Measurements from ENCODE around the gene ST3GAL3.

DNA sequence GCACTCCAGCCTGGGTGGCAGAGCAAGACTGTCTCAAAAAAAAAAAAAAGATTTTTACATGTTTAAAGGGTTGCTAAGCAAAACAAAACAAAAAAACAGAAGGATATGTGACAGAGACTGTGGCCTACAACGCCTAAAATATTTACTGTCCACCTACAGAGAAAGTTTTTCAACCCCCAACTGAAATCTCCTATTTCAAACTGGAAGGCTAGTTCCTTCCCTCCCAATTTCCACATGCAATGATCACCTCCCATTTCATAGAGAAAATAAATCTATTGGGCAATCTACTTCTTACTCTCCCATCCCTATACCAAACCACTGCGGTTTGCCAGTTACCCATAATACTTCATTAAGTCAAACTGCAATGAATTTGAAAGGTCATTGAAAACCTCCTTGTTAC is 74.2 kb downstream of the ST3GAL3 start:
- TF ChIP-seq, protein P1, sequence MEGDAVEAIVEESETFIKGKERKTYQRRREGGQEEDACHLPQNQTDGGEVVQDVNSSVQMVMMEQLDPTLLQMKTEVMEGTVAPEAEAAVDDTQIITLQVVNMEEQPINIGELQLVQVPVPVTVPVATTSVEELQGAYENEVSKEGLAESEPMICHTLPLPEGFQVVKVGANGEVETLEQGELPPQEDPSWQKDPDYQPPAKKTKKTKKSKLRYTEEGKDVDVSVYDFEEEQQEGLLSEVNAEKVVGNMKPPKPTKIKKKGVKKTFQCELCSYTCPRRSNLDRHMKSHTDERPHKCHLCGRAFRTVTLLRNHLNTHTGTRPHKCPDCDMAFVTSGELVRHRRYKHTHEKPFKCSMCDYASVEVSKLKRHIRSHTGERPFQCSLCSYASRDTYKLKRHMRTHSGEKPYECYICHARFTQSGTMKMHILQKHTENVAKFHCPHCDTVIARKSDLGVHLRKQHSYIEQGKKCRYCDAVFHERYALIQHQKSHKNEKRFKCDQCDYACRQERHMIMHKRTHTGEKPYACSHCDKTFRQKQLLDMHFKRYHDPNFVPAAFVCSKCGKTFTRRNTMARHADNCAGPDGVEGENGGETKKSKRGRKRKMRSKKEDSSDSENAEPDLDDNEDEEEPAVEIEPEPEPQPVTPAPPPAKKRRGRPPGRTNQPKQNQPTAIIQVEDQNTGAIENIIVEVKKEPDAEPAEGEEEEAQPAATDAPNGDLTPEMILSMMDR (IDR thresholded peaks at IDR 0.05) = no peak
- TF ChIP-seq ESRRA (CRISPR knock-in tag; IDR thresholded peaks at IDR 0.05; ENCODE audit: borderline replicate concordance) = no peak
- TF ChIP-seq, protein P2, sequence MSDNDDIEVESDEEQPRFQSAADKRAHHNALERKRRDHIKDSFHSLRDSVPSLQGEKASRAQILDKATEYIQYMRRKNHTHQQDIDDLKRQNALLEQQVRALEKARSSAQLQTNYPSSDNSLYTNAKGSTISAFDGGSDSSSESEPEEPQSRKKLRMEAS (CRISPR knock-in tag; IDR thresholded peaks at IDR 0.05) = no peak
- TF ChIP-seq JUN (CRISPR knock-in tag; IDR thresholded peaks at IDR 0.05) = no peak
- TF ChIP-seq ZNF121 (CRISPR knock-in tag; IDR thresholded peaks at IDR 0.05) = no peak
- no peak for TF ChIP-seq SP1 (CRISPR knock-in tag; conservative IDR thresholded peaks at IDR 0.05)
- TF ChIP-seq, protein P3, sequence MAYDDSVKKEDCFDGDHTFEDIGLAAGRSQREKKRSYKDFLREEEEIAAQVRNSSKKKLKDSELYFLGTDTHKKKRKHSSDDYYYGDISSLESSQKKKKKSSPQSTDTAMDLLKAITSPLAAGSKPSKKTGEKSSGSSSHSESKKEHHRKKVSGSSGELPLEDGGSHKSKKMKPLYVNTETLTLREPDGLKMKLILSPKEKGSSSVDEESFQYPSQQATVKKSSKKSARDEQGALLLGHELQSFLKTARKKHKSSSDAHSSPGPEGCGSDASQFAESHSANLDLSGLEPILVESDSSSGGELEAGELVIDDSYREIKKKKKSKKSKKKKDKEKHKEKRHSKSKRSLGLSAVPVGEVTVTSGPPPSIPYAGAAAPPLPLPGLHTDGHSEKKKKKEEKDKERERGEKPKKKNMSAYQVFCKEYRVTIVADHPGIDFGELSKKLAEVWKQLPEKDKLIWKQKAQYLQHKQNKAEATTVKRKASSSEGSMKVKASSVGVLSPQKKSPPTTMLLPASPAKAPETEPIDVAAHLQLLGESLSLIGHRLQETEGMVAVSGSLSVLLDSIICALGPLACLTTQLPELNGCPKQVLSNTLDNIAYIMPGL (CRISPR knock-in tag; IDR thresholded peaks at IDR 0.05) = no peak
- no peak for TF ChIP-seq RELA (CRISPR knock-in tag; IDR thresholded peaks at IDR 0.05; ENCODE audit: borderline replicate concordance)
- TF ChIP-seq, protein P4, sequence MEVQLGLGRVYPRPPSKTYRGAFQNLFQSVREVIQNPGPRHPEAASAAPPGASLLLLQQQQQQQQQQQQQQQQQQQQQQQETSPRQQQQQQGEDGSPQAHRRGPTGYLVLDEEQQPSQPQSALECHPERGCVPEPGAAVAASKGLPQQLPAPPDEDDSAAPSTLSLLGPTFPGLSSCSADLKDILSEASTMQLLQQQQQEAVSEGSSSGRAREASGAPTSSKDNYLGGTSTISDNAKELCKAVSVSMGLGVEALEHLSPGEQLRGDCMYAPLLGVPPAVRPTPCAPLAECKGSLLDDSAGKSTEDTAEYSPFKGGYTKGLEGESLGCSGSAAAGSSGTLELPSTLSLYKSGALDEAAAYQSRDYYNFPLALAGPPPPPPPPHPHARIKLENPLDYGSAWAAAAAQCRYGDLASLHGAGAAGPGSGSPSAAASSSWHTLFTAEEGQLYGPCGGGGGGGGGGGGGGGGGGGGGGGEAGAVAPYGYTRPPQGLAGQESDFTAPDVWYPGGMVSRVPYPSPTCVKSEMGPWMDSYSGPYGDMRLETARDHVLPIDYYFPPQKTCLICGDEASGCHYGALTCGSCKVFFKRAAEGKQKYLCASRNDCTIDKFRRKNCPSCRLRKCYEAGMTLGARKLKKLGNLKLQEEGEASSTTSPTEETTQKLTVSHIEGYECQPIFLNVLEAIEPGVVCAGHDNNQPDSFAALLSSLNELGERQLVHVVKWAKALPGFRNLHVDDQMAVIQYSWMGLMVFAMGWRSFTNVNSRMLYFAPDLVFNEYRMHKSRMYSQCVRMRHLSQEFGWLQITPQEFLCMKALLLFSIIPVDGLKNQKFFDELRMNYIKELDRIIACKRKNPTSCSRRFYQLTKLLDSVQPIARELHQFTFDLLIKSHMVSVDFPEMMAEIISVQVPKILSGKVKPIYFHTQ (CRISPR knock-in tag; IDR thresholded peaks at IDR 0.05) = no peak
- no peak for TF ChIP-seq NR1H2 (CRISPR knock-in tag; IDR thresholded peaks at IDR 0.05)

All from WTC11 (cell line).